ENCODE measurements around the gene NRXN3.

GRCh38 chr14:78425330-78425729, 255.2 kb downstream of the NRXN3 start:
- TF ChIP-seq, protein P1, sequence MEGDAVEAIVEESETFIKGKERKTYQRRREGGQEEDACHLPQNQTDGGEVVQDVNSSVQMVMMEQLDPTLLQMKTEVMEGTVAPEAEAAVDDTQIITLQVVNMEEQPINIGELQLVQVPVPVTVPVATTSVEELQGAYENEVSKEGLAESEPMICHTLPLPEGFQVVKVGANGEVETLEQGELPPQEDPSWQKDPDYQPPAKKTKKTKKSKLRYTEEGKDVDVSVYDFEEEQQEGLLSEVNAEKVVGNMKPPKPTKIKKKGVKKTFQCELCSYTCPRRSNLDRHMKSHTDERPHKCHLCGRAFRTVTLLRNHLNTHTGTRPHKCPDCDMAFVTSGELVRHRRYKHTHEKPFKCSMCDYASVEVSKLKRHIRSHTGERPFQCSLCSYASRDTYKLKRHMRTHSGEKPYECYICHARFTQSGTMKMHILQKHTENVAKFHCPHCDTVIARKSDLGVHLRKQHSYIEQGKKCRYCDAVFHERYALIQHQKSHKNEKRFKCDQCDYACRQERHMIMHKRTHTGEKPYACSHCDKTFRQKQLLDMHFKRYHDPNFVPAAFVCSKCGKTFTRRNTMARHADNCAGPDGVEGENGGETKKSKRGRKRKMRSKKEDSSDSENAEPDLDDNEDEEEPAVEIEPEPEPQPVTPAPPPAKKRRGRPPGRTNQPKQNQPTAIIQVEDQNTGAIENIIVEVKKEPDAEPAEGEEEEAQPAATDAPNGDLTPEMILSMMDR (IDR thresholded peaks at IDR 0.05; ENCODE audit: insufficient read depth, low read length, poor library complexity, severe bottlenecking): no peak
- no peak for TF ChIP-seq EZH2phosphoT487 (conservative IDR thresholded peaks at IDR 0.05; ENCODE audit: low read length)
